Measurements from ENCODE around the gene TTLL5.
"Not testable (repeated sequence)": the region's sequence is repeated elsewhere in the genome, so short reads cannot be mapped to it uniquely, and the experiment has no call there.

TTLL5 gene

DNA sequence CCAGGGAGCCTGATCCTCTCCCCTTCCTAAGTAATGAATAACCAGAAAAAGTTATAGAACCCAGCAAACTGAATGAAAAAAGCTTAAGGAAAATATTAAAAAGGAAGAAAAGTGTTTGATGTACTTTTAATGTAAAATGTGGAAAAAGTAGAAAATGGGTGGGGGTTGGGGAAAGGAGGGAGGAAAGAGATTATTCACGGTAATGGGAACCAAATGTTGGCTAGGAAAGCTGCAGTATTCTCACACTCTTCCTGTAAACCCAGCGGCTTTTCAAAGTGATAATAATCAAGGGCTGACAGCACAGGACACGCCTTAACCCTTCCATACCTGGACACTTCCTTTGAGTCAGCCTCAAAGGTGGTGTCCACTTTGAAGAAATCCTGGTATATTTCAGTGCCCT, 181.5 kb downstream of the TTLL5 start:
- Histone ChIP-seq H3K36me3 (ENCODE audit: control insufficient read depth, low read length) (no peaks in the 10 kb centered on the region), H3K4me1 (ENCODE audit: control insufficient read depth, low read length) (no peaks in the 10 kb centered on the region), H3K4me3 (ENCODE audit: low read length) (no peak overlapping the region), H3K27me3 (ENCODE audit: control insufficient read depth, low read length) (no peaks in the 10 kb centered on the region), H3K79me2 (ENCODE audit: control insufficient read depth, low read length) (no peaks in the 10 kb centered on the region), H3K9me3 (ENCODE audit: control insufficient read depth, insufficient read depth, low read length) (no peaks in the 10 kb centered on the region), H4K20me1 (ENCODE audit: control insufficient read depth, insufficient read depth, low read depth, low read length) (no peaks in the 10 kb centered on the region), H3F3A (ENCODE audit: control insufficient read depth, insufficient read depth) (no peaks in the 10 kb centered on the region), H3K9me2 (replicated peaks; ENCODE audit: control insufficient read depth, low read length) (no peaks in the 10 kb centered on the region), H3K27ac (ENCODE audit: low read depth, low read length) (no peak overlapping the region), H3K4me2 (ENCODE audit: low read length) (no peak overlapping the region)
- TF ChIP-seq EZH2phosphoT487 (IDR thresholded peaks at IDR 0.05; ENCODE audit: borderline replicate concordance, low read length), result no peak
- TF ChIP-seq, protein P1, sequence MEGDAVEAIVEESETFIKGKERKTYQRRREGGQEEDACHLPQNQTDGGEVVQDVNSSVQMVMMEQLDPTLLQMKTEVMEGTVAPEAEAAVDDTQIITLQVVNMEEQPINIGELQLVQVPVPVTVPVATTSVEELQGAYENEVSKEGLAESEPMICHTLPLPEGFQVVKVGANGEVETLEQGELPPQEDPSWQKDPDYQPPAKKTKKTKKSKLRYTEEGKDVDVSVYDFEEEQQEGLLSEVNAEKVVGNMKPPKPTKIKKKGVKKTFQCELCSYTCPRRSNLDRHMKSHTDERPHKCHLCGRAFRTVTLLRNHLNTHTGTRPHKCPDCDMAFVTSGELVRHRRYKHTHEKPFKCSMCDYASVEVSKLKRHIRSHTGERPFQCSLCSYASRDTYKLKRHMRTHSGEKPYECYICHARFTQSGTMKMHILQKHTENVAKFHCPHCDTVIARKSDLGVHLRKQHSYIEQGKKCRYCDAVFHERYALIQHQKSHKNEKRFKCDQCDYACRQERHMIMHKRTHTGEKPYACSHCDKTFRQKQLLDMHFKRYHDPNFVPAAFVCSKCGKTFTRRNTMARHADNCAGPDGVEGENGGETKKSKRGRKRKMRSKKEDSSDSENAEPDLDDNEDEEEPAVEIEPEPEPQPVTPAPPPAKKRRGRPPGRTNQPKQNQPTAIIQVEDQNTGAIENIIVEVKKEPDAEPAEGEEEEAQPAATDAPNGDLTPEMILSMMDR (IDR thresholded peaks at IDR 0.05; ENCODE audit: low read depth, low read length, poor library complexity, severe bottlenecking), result no peak

DNA sequence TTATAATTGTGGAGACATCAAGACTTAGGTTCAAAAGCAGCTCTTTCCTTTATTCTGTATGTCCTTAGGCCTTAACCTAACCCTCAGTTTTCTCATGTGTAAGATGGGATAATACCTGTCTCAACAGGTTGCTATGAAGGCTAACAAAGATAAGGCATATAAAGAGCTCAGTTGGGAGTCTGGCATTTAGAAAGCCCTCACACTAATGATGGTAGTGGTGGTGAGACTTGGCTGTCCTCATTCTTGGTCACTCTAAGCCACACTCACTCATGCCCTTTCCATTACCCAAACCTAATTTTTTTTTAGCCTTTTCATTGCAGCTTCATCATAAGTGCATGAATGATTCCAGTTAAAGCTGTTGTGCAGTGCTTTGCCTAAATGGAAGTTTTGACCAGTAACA, 183.4 kb downstream of the TTLL5 start:
- no peak for TF ChIP-seq EZH2phosphoT487 (IDR thresholded peaks at IDR 0.05; ENCODE audit: borderline replicate concordance, low read length)
- TF ChIP-seq, protein P1 (IDR thresholded peaks at IDR 0.05; ENCODE audit: low read depth, low read length, poor library complexity, severe bottlenecking), result no peak
- no peaks in the 10 kb centered on the region for H3K27me3 ChIP-seq (ENCODE audit: control insufficient read depth, low read length)
- H4K20me1 ChIP-seq (ENCODE audit: control insufficient read depth, insufficient read depth, low read depth, low read length), result no peaks in the 10 kb centered on the region
- no peak overlapping the region for H3K4me3 ChIP-seq (ENCODE audit: low read length)
- no peak overlapping the region for H3K4me2 ChIP-seq (ENCODE audit: low read length)
- no peaks in the 10 kb centered on the region for H3F3A ChIP-seq (ENCODE audit: control insufficient read depth, insufficient read depth)
- H3K9me2 ChIP-seq (replicated peaks; ENCODE audit: control insufficient read depth, low read length), result no peaks in the 10 kb centered on the region
- no peaks in the 10 kb centered on the region for H3K79me2 ChIP-seq (ENCODE audit: control insufficient read depth, low read length)
- no peaks in the 10 kb centered on the region for H3K4me1 ChIP-seq (ENCODE audit: control insufficient read depth, low read length)
- H3K36me3 ChIP-seq (ENCODE audit: control insufficient read depth, low read length), result no peaks in the 10 kb centered on the region
- H3K9me3 ChIP-seq (ENCODE audit: control insufficient read depth, insufficient read depth, low read length), result no peaks in the 10 kb centered on the region
- no peak overlapping the region for H3K27ac ChIP-seq (ENCODE audit: low read depth, low read length)

DNA sequence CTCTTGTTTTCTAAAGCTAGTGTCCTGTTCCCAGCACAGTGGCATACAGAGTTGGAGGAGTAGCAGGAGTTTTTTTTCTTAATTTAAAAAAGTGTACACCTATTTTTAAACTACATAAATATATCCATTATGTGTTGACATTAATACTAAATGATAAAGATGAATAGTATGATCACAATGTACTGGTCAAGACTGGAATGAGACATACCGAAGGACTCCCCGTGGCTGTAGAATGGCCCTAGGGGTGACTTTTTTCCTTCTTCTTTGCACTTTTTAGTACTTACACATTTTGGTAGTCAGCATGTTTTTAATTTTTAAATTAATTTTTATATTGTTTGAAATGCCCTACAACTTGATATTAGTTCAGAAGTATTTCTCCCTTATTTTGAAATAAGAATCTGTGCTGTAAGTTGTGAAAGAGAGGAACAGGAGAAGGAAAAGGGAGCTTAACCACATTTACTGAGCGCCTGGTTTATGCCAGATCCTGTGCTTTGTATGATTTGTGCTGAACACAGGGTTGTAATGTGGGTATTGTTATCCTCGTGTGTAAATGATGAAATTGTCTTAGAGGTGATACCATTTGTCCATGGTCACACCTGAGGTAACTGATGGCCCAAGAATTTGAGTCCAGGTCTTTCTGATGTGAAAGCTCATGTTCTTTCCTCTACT, 184.2 kb downstream of the TTLL5 start:
- H3K27ac ChIP-seq (ENCODE audit: low read depth, low read length), result no peak overlapping the region
- no peaks in the 10 kb centered on the region for H3K27me3 ChIP-seq (ENCODE audit: control insufficient read depth, low read length)
- no peaks in the 10 kb centered on the region for H3K9me3 ChIP-seq (ENCODE audit: control insufficient read depth, insufficient read depth, low read length)
- H3K4me3 ChIP-seq (ENCODE audit: low read length), result no peak overlapping the region
- H4K20me1 ChIP-seq (ENCODE audit: control insufficient read depth, insufficient read depth, low read depth, low read length), result no peaks in the 10 kb centered on the region
- H3K4me1 ChIP-seq (ENCODE audit: control insufficient read depth, low read length), result no peaks in the 10 kb centered on the region
- H3K79me2 ChIP-seq (ENCODE audit: control insufficient read depth, low read length), result no peaks in the 10 kb centered on the region
- no peaks in the 10 kb centered on the region for H3F3A ChIP-seq (ENCODE audit: control insufficient read depth, insufficient read depth)
- no peak overlapping the region for H3K4me2 ChIP-seq (ENCODE audit: low read length)
- H3K36me3 ChIP-seq (ENCODE audit: control insufficient read depth, low read length), result no peaks in the 10 kb centered on the region
- H3K9me2 ChIP-seq (replicated peaks; ENCODE audit: control insufficient read depth, low read length), result no peaks in the 10 kb centered on the region
- TF ChIP-seq EZH2phosphoT487 (IDR thresholded peaks at IDR 0.05; ENCODE audit: borderline replicate concordance, low read length), result no peak
- TF ChIP-seq, protein P1 (IDR thresholded peaks at IDR 0.05; ENCODE audit: low read depth, low read length, poor library complexity, severe bottlenecking), result no peak

DNA sequence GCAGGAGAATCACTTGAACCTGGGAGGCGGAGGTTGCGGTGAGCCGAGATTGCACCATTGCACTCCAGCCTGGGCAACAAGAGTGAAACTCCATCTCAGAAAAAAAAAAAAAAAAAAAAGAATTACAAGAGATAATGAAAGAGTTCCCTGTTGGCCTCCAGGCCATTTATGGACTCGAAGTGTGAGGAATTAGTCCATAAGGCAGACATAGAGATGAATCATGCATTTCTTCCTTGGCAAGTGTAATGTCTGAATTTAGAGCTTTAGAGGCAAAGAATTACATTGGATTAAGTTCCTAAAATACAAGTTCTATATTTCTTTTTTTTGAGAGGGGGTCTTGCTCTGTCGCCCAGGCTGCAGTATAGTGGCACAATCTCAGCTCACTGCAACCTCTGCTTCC, 185.6 kb downstream of the TTLL5 start:
- H3K27me3 ChIP-seq (ENCODE audit: control insufficient read depth, low read length); H3F3A ChIP-seq (ENCODE audit: control insufficient read depth, insufficient read depth); H3K36me3 ChIP-seq (ENCODE audit: control insufficient read depth, low read length); H3K79me2 ChIP-seq (ENCODE audit: control insufficient read depth, low read length); H3K4me1 ChIP-seq (ENCODE audit: control insufficient read depth, low read length); H3K27ac ChIP-seq (ENCODE audit: low read depth, low read length); H3K4me3 ChIP-seq (ENCODE audit: low read length); H3K9me3 ChIP-seq (ENCODE audit: control insufficient read depth, insufficient read depth, low read length); H4K20me1 ChIP-seq (ENCODE audit: control insufficient read depth, insufficient read depth, low read depth, low read length); H3K4me2 ChIP-seq (ENCODE audit: low read length); H3K9me2 ChIP-seq (replicated peaks; ENCODE audit: control insufficient read depth, low read length): not testable (repeated sequence)

Data from DOHH2 (cell line).